HG03439 (cell line): ENCODE results near the gene EXOC6B.

Experiments
- ATAC-seq: cut with Tn5 transposase; IDR thresholded peaks from one replicate; pipeline ENCODE4 v1.9.1; 2021; ENCODE audit warnings: mild to moderate bottlenecking, moderate library complexity; ENCODE audit not compliant: unreplicated experiment

The EXOC6B gene

DNA sequence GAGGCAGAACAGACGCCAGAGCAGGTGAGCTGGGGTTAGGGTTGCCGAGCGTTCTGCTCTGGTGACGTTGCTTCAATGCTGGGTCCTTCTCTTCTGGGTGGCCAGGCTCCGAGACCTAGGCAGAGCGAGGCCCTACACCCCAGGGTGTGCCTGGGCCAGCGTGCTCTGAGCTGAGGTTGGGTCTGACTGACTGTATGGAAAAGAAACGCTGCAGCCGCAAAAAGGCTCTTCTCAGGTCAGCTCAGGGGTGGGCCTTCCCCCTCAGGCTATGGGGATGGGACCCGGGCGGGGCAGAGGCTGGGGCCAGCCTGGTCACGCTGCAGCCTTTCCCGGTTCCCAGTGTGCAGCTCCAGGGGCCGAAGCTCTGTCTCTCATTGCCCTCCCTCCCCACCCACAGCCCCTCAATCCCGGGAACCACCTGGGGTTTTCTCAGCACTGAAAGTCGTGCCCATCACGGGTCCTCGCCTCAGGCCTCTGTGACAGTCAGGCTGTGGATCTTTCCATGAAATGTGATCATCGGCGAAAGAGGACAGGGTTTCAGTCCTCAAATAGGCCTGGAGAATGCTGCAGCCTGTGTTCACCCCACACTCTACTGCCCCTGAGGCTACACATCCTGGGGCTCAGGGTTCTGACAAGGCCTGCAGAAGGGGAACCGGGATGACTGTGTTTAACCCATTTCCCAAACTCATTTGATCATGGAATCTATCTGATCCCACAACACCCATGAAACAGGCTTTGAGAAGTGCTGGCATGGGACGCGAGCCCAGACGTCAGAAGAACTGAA lies 697.6 kb downstream of the EXOC6B start:
- ATAC-seq = no peak

DNA sequence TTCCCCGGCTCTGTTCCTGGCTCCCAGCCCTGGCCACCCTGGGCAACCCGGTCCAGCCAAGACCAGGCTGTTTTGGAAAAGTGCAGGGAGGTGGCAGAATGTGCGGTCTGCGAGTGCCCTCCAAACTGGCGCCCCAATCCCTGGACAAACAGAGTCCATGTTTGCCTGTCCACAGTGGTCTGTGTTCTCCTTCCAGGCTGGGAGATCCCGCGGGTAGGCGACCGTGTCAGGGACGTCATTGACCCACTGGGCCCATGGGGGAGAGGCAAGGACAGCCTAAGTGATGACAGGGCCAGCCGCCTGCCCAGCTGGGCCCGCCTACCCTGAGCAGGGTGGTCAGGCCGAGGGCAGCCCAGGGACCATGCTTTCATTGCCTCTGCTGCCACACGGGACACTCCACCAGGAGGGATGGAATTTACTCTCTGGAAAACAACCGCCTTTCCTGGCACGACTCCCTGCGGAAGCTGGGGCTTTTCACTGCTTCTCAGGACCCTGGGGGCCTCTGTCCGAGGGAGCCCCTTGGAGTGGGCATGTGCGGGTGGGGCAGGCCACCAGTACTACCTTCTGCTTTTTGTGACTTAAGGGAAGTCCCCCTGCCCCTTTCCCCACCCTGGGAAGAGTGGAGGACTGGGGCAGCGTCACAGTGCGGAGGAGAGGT lies 698.3 kb downstream of the EXOC6B start:
- no peak for ATAC-seq

DNA sequence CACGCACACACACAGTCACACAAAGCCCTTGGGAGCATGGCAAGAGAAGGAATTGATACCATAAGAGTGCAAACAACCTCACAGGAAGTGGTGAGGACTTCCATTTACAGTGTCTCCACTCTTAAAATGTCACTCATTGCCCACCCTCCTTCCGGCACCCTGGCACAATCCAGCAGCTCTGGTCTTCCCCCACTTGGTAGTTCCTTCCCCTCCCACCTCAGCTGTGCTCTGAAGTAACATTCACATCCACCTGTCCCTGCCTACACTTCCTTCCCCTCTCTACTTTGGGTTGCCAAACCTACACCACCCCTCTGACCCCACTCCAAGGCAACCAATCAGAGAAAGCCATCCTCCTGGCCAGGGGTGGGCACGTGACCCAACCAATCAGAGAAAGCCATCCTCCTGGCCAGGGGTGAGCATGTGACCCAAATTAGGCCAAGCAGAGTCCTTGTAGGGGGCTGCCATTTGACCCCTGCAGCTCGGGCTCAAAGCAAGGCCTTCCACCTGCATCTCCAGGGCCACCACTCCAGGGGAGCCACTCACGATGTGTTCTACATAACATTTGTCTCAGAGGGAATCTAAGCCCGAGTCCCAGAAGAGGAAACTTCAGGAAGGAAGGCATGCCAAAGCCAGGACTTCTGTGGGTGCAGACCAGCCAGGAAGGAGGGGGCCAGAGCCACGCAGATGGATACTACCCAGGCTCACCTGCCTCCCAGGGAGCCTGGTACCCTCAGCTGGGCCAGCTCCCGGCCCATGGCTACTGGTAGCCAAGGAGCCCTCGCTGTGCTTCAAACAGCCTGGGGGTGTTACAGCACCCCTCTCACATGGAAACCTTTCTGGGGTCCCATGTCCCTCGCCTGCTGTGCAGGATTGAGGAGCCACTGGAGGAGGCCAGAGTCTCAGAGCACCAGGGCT lies 699.4 kb downstream of the EXOC6B start:
- ATAC-seq = no peak
